GM23338 (cell line): Measurements from ENCODE around the gene GRXCR2. TPM values are rescaled to one million over a fixed set of nuclear protein-coding genes. Genes with fewer than 3 reads are reported as not detected.

ENCODE experiments used
- ATAC-seq: fragments of 200-7000 bp; cut with Tn5 transposase; 3 replicates; pipeline ENCODE4 v1.9.1; 2020
- DNase-seq: peaks from one replicate; pipeline ENCODE4 v3.0.0-alpha.2; 2015; ENCODE audit warnings: low spot score
- H2AFZ ChIP-seq: fragments of 200-600 bp; sonication (generic); 2 replicates; pipeline ENCODE4 v1.8.0; 2016; ENCODE audit warnings: antibody characterized with exemption, mild to moderate bottlenecking, moderate library complexity
- H3F3A ChIP-seq: fragments of 200-600 bp; sonication (generic); replicated peaks from 2 replicates; pipeline ENCODE4 v1.8.0; 2017; ENCODE audit warnings: antibody characterized with exemption, mixed run types, low read depth
- H3K27ac ChIP-seq: fragments of 200-600 bp; sonication (generic); 2 replicates; pipeline ENCODE4 v1.6.1; 2016; ENCODE audit warnings: low read depth
- H3K27me3 ChIP-seq: fragments of 200-600 bp; sonication (generic); 2 replicates; pipeline ENCODE4 v1.8.0; 2016; ENCODE audit warnings: mild to moderate bottlenecking, mixed run types, moderate library complexity; ENCODE audit not compliant: insufficient read depth
- H3K36me3 ChIP-seq: fragments of 200-600 bp; sonication (generic); 2 replicates; pipeline ENCODE4 v1.8.0; 2016; ENCODE audit warnings: mild to moderate bottlenecking; ENCODE audit not compliant: insufficient read depth
- H3K4me1 ChIP-seq: fragments of 200-600 bp; sonication (generic); 2 replicates; pipeline ENCODE4 v1.8.0; 2016; ENCODE audit warnings: mild to moderate bottlenecking, moderate library complexity; ENCODE audit not compliant: insufficient read depth
- H3K4me2 ChIP-seq: fragments of 200-600 bp; sonication (generic); 2 replicates; pipeline ENCODE4 v1.7.1; 2017; ENCODE audit warnings: mixed run types
- H3K4me3 ChIP-seq: fragments of 200-600 bp; sonication (generic); 2 replicates; pipeline ENCODE4 v1.6.1; 2016; ENCODE audit warnings: mixed run types
- H3K79me2 ChIP-seq: fragments of 200-600 bp; sonication (generic); replicated peaks from 2 replicates; pipeline ENCODE4 v1.8.0; 2017; ENCODE audit warnings: mild to moderate bottlenecking; ENCODE audit not compliant: insufficient read depth
- H3K9me2 ChIP-seq: fragments of 200-600 bp; sonication (generic); 2 replicates; pipeline ENCODE4 v1.8.0; 2017; ENCODE audit not compliant: insufficient read depth
- H4K20me1 ChIP-seq: fragments of 200-600 bp; sonication (generic); replicated peaks from 2 replicates; pipeline ENCODE4 v1.8.0; 2017; ENCODE audit warnings: mild to moderate bottlenecking; ENCODE audit not compliant: insufficient read depth
- H3K27ac Mint-ChIP-seq: 2 replicates; pipeline ENCODE4 v1.8.0; 2020; ENCODE audit warnings: inconsistent platforms, mild to moderate bottlenecking, moderate library complexity, mixed read lengths
- H3K27me3 Mint-ChIP-seq: 3 replicates; pipeline ENCODE4 v1.8.0; 2022; ENCODE audit warnings: low read depth, mild to moderate bottlenecking, moderate library complexity, mixed read lengths, inconsistent platforms; ENCODE audit not compliant: insufficient read depth, poor library complexity
- H3K36me3 Mint-ChIP-seq: 3 replicates; pipeline ENCODE4 v1.8.0; 2021; ENCODE audit warnings: low read depth, mild to moderate bottlenecking, inconsistent platforms, moderate library complexity, mixed read lengths
- H3K4me1 Mint-ChIP-seq: 3 replicates; pipeline ENCODE4 v1.8.0; 2020; ENCODE audit warnings: mild to moderate bottlenecking, inconsistent platforms, mixed read lengths
- H3K4me3 Mint-ChIP-seq: 3 replicates; pipeline ENCODE4 v1.8.0; 2021; ENCODE audit warnings: moderate library complexity, mild to moderate bottlenecking, inconsistent platforms, mixed read lengths
- H3K9me3 Mint-ChIP-seq: 3 replicates; pipeline ENCODE4 v1.8.0; 2020; ENCODE audit warnings: moderate library complexity, mild to moderate bottlenecking, inconsistent platforms, mixed read lengths
- CREB1 ChIP-seq: fragments of 250-450 bp; sonication (Bioruptor Pico); IDR thresholded peaks from 2 replicates; pipeline ENCODE4 v1.5.0; 2020; ENCODE audit warnings: low read depth, mild to moderate bottlenecking, moderate library complexity
- EZH2 ChIP-seq: fragments of 200-600 bp; sonication (generic); IDR thresholded peaks from one replicate; pipeline ENCODE4 v1.8.0; 2017; ENCODE audit warnings: antibody characterized with exemption, mild to moderate bottlenecking, low read depth; ENCODE audit not compliant: unreplicated experiment
- EZH2phosphoT487 ChIP-seq: fragments of 200-600 bp; sonication (generic); IDR thresholded peaks from one replicate; pipeline ENCODE4 v1.8.1; 2018; ENCODE audit warnings: antibody characterized with exemption; ENCODE audit not compliant: unreplicated experiment
- JUNB ChIP-seq: IDR thresholded peaks from one replicate; pipeline ENCODE4 v1.6.1; 2016; ENCODE audit warnings: antibody characterized with exemption; ENCODE audit not compliant: unreplicated experiment
- NANOG ChIP-seq: IDR thresholded peaks from 2 replicates; pipeline ENCODE4 v1.6.1; 2016; ENCODE audit warnings: antibody characterized with exemption, borderline replicate concordance
- POLR2AphosphoS5 ChIP-seq: IDR thresholded peaks from 2 replicates; pipeline ENCODE4 v1.6.1; 2016; ENCODE audit warnings: antibody characterized with exemption, low read depth
- STAT1 ChIP-seq: IDR thresholded peaks from one replicate; pipeline ENCODE4 v1.6.1; 2016; ENCODE audit warnings: antibody characterized with exemption; ENCODE audit not compliant: unreplicated experiment
- ZNF114 ChIP-seq: fragments of 250-450 bp; sonication (Bioruptor Pico); IDR thresholded peaks from 2 replicates; pipeline ENCODE4 v1.5.0; 2020; ENCODE audit warnings: mild to moderate bottlenecking, moderate library complexity
- polyA plus RNA-seq: library from polyadenylated mRNA; unstranded; fragments of >200 nt; fragmentation: Nextera tagmentation; extraction: Ambion mirVana; gene quantifications from 2 replicates; pipeline ENCODE4 v1.2.1, GENCODE V29; 2016
- total RNA-seq: library from RNA; depleted of rRNA; stranded (reverse); fragments of >200 nt; shearing (Covaris generic); gene quantifications from 2 replicates; pipeline ENCODE4 v1.2.3, GENCODE V29; 2014
- TF ChIP-seq, protein P1 (sequence below): fragments of 250-450 bp; sonication (Bioruptor Pico); IDR thresholded peaks from 2 replicates; pipeline ENCODE4 v1.5.0; 2020; ENCODE audit warnings: mild to moderate bottlenecking, moderate library complexity
- TF ChIP-seq, protein P2 (sequence below): IDR thresholded peaks from 2 replicates; pipeline ENCODE4 v1.6.1; 2016; ENCODE audit warnings: antibody characterized with exemption
- TF ChIP-seq, protein P3 (sequence below): IDR thresholded peaks from one replicate; pipeline ENCODE4 v1.6.1; 2018; ENCODE audit warnings: antibody characterized with exemption; ENCODE audit not compliant: unreplicated experiment

GRXCR2 gene
- total and polyA plus RNA-seq, 2 experiments from 2014 or later = not detected

DNA sequence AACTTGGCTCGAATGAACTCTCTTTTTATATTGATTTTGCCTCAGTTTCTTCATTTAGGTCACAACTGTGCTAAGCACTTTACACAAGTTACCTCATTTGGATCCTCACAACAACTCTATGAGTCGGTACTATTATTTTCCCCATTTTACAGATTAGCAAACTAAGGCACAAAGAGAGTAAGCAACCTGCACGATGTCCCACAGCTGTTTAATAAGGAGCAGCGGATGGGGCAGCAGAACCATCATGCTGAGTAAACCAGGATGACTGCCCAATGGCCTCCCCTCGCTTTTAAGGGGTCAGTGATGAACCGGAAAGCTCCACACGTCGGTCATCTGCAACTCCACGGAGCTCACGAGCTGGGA is 38.3 kb downstream of the GRXCR2 start:
- peak overlapping the region; percentile 97 for H3K4me2 ChIP-seq
- H3F3A ChIP-seq = no peaks in the 10 kb centered on the region

More for the DNA sequence above, 38.3 kb downstream of the GRXCR2 start:
- H3K27ac Mint-ChIP-seq = no peak overlapping the region
- H3K4me3 ChIP-seq = peak overlapping the region; percentile 75
- peaks cover 8% of the 10 kb centered on the region for H3K27me3 Mint-ChIP-seq
- no peaks in the 10 kb centered on the region for H3K9me2 ChIP-seq
- H3K27ac ChIP-seq = no peak overlapping the region
- DNase-seq (no peak), ATAC-seq (no peak)
- H2AFZ ChIP-seq = peak overlapping the region; percentile 100
- H3K9me3 Mint-ChIP-seq = no peaks in the 10 kb centered on the region
- no peaks in the 10 kb centered on the region for H3K36me3 Mint-ChIP-seq
- H3K4me3 Mint-ChIP-seq = peak overlapping the region; percentile 68
- H3K36me3 ChIP-seq = no peaks in the 10 kb centered on the region
- peaks cover 22% of the 10 kb centered on the region for H3K27me3 ChIP-seq
- peaks cover 5% of the 10 kb centered on the region; the same call in 1 of the 3 replicates for H3K4me1 Mint-ChIP-seq
- no peaks in the 10 kb centered on the region; the same call in 1 of the 2 replicates for H3K4me1 ChIP-seq
- H4K20me1 ChIP-seq = no peaks in the 10 kb centered on the region
- TF ChIP-seq NANOG (no peak), EZH2 (no peak), JUNB (no peak), ZNF114 (CRISPR knock-in tag) (no peak), CREB1 (CRISPR knock-in tag) (no peak), STAT1 (no peak), EZH2phosphoT487 (no peak), POLR2AphosphoS5 (no peak)
- TF ChIP-seq, protein P1, sequence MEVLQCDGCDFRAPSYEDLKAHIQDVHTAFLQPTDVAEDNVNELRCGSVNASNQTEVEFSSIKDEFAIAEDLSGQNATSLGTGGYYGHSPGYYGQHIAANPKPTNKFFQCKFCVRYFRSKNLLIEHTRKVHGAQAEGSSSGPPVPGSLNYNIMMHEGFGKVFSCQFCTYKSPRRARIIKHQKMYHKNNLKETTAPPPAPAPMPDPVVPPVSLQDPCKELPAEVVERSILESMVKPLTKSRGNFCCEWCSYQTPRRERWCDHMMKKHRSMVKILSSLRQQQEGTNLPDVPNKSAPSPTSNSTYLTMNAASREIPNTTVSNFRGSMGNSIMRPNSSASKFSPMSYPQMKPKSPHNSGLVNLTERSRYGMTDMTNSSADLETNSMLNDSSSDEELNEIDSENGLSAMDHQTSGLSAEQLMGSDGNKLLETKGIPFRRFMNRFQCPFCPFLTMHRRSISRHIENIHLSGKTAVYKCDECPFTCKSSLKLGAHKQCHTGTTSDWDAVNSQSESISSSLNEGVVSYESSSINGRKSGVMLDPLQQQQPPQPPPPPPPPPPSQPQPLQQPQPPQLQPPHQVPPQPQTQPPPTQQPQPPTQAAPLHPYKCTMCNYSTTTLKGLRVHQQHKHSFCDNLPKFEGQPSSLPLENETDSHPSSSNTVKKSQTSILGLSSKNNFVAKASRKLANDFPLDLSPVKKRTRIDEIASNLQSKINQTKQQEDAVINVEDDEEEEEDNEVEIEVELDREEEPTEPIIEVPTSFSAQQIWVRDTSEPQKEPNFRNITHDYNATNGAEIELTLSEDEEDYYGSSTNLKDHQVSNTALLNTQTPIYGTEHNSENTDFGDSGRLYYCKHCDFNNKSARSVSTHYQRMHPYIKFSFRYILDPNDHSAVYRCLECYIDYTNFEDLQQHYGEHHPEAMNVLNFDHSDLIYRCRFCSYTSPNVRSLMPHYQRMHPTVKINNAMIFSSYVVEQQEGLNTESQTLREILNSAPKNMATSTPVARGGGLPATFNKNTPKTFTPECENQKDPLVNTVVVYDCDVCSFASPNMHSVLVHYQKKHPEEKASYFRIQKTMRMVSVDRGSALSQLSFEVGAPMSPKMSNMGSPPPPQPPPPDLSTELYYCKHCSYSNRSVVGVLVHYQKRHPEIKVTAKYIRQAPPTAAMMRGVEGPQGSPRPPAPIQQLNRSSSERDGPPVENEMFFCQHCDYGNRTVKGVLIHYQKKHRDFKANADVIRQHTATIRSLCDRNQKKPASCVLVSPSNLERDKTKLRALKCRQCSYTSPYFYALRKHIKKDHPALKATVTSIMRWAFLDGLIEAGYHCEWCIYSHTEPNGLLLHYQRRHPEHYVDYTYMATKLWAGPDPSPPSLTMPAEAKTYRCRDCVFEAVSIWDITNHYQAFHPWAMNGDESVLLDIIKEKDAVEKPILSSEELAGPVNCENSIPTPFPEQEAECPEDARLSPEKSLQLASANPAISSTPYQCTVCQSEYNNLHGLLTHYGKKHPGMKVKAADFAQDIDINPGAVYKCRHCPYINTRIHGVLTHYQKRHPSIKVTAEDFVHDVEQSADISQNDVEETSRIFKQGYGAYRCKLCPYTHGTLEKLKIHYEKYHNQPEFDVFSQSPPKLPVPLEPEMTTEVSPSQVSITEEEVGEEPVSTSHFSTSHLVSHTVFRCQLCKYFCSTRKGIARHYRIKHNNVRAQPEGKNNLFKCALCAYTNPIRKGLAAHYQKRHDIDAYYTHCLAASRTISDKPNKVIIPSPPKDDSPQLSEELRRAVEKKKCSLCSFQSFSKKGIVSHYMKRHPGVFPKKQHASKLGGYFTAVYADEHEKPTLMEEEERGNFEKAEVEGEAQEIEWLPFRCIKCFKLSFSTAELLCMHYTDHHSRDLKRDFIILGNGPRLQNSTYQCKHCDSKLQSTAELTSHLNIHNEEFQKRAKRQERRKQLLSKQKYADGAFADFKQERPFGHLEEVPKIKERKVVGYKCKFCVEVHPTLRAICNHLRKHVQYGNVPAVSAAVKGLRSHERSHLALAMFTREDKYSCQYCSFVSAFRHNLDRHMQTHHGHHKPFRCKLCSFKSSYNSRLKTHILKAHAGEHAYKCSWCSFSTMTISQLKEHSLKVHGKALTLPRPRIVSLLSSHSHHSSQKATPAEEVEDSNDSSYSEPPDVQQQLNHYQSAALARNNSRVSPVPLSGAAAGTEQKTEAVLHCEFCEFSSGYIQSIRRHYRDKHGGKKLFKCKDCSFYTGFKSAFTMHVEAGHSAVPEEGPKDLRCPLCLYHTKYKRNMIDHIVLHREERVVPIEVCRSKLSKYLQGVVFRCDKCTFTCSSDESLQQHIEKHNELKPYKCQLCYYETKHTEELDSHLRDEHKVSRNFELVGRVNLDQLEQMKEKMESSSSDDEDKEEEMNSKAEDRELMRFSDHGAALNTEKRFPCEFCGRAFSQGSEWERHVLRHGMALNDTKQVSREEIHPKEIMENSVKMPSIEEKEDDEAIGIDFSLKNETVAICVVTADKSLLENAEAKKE (CRISPR knock-in tag) = no peak
- TF ChIP-seq, protein P2, sequence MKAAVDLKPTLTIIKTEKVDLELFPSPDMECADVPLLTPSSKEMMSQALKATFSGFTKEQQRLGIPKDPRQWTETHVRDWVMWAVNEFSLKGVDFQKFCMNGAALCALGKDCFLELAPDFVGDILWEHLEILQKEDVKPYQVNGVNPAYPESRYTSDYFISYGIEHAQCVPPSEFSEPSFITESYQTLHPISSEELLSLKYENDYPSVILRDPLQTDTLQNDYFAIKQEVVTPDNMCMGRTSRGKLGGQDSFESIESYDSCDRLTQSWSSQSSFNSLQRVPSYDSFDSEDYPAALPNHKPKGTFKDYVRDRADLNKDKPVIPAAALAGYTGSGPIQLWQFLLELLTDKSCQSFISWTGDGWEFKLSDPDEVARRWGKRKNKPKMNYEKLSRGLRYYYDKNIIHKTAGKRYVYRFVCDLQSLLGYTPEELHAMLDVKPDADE = no peak
- TF ChIP-seq, protein P3, sequence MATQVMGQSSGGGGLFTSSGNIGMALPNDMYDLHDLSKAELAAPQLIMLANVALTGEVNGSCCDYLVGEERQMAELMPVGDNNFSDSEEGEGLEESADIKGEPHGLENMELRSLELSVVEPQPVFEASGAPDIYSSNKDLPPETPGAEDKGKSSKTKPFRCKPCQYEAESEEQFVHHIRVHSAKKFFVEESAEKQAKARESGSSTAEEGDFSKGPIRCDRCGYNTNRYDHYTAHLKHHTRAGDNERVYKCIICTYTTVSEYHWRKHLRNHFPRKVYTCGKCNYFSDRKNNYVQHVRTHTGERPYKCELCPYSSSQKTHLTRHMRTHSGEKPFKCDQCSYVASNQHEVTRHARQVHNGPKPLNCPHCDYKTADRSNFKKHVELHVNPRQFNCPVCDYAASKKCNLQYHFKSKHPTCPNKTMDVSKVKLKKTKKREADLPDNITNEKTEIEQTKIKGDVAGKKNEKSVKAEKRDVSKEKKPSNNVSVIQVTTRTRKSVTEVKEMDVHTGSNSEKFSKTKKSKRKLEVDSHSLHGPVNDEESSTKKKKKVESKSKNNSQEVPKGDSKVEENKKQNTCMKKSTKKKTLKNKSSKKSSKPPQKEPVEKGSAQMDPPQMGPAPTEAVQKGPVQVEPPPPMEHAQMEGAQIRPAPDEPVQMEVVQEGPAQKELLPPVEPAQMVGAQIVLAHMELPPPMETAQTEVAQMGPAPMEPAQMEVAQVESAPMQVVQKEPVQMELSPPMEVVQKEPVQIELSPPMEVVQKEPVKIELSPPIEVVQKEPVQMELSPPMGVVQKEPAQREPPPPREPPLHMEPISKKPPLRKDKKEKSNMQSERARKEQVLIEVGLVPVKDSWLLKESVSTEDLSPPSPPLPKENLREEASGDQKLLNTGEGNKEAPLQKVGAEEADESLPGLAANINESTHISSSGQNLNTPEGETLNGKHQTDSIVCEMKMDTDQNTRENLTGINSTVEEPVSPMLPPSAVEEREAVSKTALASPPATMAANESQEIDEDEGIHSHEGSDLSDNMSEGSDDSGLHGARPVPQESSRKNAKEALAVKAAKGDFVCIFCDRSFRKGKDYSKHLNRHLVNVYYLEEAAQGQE = no peak
- H3K79me2 ChIP-seq = no peaks in the 10 kb centered on the region
